Pancreas (tissue), 10 donors: ENCODE measurements around the gene TNFSF8. TPM values are rescaled to one million over a fixed set of nuclear protein-coding genes. Genes with fewer than 3 reads are reported as not detected.

Source experiments
- ATAC-seq, 4 donors: fragments of 200-7000 bp; cut with Tn5 transposase; one replicate each; pipeline versions ENCODE4 v1.8.0 to v1.9.1; 2020; ENCODE audit warnings: mild to moderate bottlenecking in 4 of 4, moderate library complexity in 4 of 4
- DNase-seq, 6 donors: peaks; one replicate each; pipeline ENCODE4 v3.0.0-alpha.2; 2020
- FAIRE-seq: peaks from 2 replicates; lab custom pipeline; 2012; peaks lifted over from hg19 to GRCh38; lab: Jason Lieb, UNC
- H3K27ac ChIP-seq, 4 donors: fragments of 200-600 bp; sonication (generic); 1 replicate in 3 of 4; 2 replicates in 1 of 4; pipeline versions ENCODE4 v1.5.0 to v1.8.0; 2020
- H3K27me3 ChIP-seq, 4 donors: fragments of 200-600 bp; one replicate each; pipeline ENCODE4 v1.8.0; 2021
- H3K36me3 ChIP-seq, 3 donors: fragments of 200-600 bp; sonication (generic) in 1 of 3; one replicate each; pipeline versions ENCODE4 v1.5.0 to v1.8.0; 2020 to 2021
- H3K4me1 ChIP-seq, 3 donors: fragments of 200-600 bp; one replicate each; pipeline ENCODE4 v1.8.0; 2021
- H3K4me3 ChIP-seq, 4 donors: fragments of 200-600 bp; sonication (generic) in 2 of 4; one replicate each; pipeline versions ENCODE4 v1.5.0 to v1.8.0; 2020 to 2021
- H3K9me3 ChIP-seq, 4 donors: fragments of 200-600 bp; one replicate each; pipeline ENCODE4 v1.8.0; 2021
- CTCF ChIP-seq, 4 donors: fragments of 200-600 bp; sonication (generic) in 3 of 4; IDR thresholded peaks; one replicate each; pipeline versions ENCODE4 v1.5.0 to v1.8.0; 2021; ENCODE audit warnings: antibody characterized with exemption in 4 of 4
- WGBS, 2 donors: extraction: QIAGEN DNeasy Blood & Tissue Kit; methylation state at CpG; one replicate each; pipeline ENCODE4 v1.1.7; 2013; 5-methylcytosine and 5-hydroxymethylcytosine counted together
- intact Hi-C, 3 donors: fragments of 100-400 bp; cut with DNase I; formaldehyde crosslinking; loops; one replicate each; pipeline versions ENCODE4 v1.11.1 to v1.14.2; 2022
- polyA plus RNA-seq, 2 donors: library from polyadenylated mRNA; stranded (reverse); fragments of 200-250 nt; gene quantifications; one replicate each; pipeline ENCODE4 v1.2.3, GENCODE V29; 2013
- total RNA-seq, 6 donors: library from RNA; stranded (reverse); fragmentation: NEBNext Ultra II Directional in 4 of 6; extraction: Animal tissue kit (Norgen Biotek cat#: 25700) in 4 of 6; gene quantifications; one replicate each; pipeline versions ENCODE4 v1.2.1 to v1.2.4, GENCODE V29; 2021 to 2023
- donor health status: healthy with polysubstance abuse.
- donor health status: DM: no; HTN: no; CAD: no; lungs with moderate emphysema.
- donor health status: DM: no; HTN: no; CAD: no.
- donor health status: control.
- donor health status: control.
- donor health status: Bipolar disorder and iron deficiency.
- donor health status: DM: yes; HTN: yes; CAD: no.
- donor health status: DM: no; HTN: no; CAD: no.
- donor health status: DM: no; HTN: no; CAD: no.
- donor health status: DM: yes; HTN: yes; CAD: no.

Gene TNFSF8
- total and polyA plus RNA-seq, 8 donors, result 0.05 to 1.0 (median 0.31) TPM

GRCh38 chr9:114938687-114939575 lies 8.5 kb upstream of the TNFSF8 start:
- Histone ChIP-seq H3K4me1 (no peaks in the 10 kb centered on the region), H3K27ac (no peak overlapping the region), H3K4me3 (no peak overlapping the region), H3K36me3 (no peaks in the 10 kb centered on the region), H3K9me3 (no peaks in the 10 kb centered on the region), H3K27me3 (no peaks in the 10 kb centered on the region)
- FAIRE-seq, result no peak
- WGBS, 2 donors, result 74 to 86% methylated on average over 4 of the region's 4 CpGs
- no peak for TF ChIP-seq CTCF (IDR thresholded peaks at IDR 0.05)
- DNase-seq, result no peak
- intact Hi-C loops, result loop anchor here in 1 of 3 donors (10.0 kb wide), 1 partner anchor 56 kb away; no protein-coding TSS in a partner anchor
- no peak for ATAC-seq

DNA sequence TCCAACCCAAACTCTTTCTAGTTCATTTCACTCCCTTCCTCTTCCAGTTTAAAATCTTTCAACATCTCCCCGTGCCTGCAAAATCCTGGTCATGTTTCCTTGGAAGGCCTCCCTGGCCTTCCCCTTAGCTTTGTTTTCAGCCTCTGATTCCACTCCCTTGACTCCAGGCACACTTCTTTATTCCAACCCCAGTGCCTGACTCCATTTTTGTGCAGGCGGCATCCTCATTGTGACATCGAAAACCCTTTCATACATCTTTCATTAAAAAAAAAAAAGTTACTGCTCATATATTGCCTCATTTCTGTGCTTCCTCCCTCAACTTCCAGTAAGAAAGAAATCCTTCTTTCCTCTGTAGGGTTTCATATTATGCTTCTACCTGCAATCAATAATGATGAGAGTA lies 7.1 kb upstream of the TNFSF8 start:
- H3K4me1 ChIP-seq, result no peaks in the 10 kb centered on the region
- TF ChIP-seq CTCF (IDR thresholded peaks at IDR 0.05), result no peak
- ATAC-seq, result no peak
- H3K27ac ChIP-seq, result no peak overlapping the region
- H3K36me3 ChIP-seq, result no peaks in the 10 kb centered on the region
- FAIRE-seq, result no peak
- WGBS, 2 donors, result 82 to 85% methylated on average over 3 of the region's 3 CpGs
- intact Hi-C loops, result loop anchor here in 1 of 3 donors (10.0 kb wide), 1 partner anchor 57 kb away; no protein-coding TSS in a partner anchor
- no peaks in the 10 kb centered on the region for H3K27me3 ChIP-seq
- no peaks in the 10 kb centered on the region for H3K9me3 ChIP-seq
- no peak overlapping the region for H3K4me3 ChIP-seq
- DNase-seq, result no peak

GRCh38 chr9:114936581-114936980 lies 6.2 kb upstream of the TNFSF8 start:
- no peak overlapping the region for H3K27ac ChIP-seq
- no peaks in the 10 kb centered on the region for H3K4me1 ChIP-seq
- no peaks in the 10 kb centered on the region for H3K9me3 ChIP-seq
- no peak for TF ChIP-seq CTCF (IDR thresholded peaks at IDR 0.05)
- no peak overlapping the region for H3K4me3 ChIP-seq
- intact Hi-C loops, result loop anchor here in 1 of 3 donors (10.0 kb wide), 1 partner anchor 58 kb away; no protein-coding TSS in a partner anchor
- WGBS, 2 donors, result 90 to 100% methylated on average over 1 of the region's 1 CpG
- no peaks in the 10 kb centered on the region for H3K36me3 ChIP-seq
- no peak for ATAC-seq
- no peaks in the 10 kb centered on the region for H3K27me3 ChIP-seq
- no peak for DNase-seq
- FAIRE-seq, result no peak

- H3K36me3 ChIP-seq, result no peaks in the 10 kb centered on the region
- 70 to 84% methylated on average over 3 of the region's 3 CpGs for WGBS, 2 donors
- no peaks in the 10 kb centered on the region for H3K27me3 ChIP-seq
- no peaks in the 10 kb centered on the region for H3K9me3 ChIP-seq
- no peak for ATAC-seq
- no peaks in the 10 kb centered on the region for H3K4me1 ChIP-seq
- no peak for FAIRE-seq
- no peak for TF ChIP-seq CTCF (IDR thresholded peaks at IDR 0.05)
- DNase-seq, result no peak
- no peak overlapping the region for H3K4me3 ChIP-seq
- intact Hi-C loops, result loop anchor here in 1 of 3 donors (10.0 kb wide), 1 partner anchor 60 kb away; no protein-coding TSS in a partner anchor
- no peak overlapping the region for H3K27ac ChIP-seq
These were observed 4.7 kb upstream of the TNFSF8 start for GRCh38 chr9:114935119-114935518.
